Measurements from ENCODE around the gene ZSCAN5B.
"Not testable (repeated sequence)": the region's sequence is repeated elsewhere in the genome, so short reads cannot be mapped to it uniquely, and the experiment has no call there.

ZSCAN5B gene, protein sequence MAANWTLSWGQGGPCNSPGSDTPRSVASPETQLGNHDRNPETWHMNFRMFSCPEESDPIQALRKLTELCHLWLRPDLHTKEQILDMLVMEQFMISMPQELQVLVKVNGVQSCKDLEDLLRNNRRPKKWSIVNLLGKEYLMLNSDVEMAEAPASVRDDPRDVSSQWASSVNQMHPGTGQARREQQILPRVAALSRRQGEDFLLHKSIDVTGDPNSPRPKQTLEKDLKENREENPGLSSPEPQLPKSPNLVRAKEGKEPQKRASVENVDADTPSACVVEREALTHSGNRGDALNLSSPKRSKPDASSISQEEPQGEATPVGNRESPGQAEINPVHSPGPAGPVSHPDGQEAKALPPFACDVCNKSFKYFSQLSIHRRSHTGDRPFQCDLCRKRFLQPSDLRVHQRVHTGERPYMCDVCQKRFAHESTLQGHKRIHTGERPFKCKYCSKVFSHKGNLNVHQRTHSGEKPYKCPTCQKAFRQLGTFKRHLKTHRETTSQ

GRCh38 chr19:56197646-56198045, at the start of gene ZSCAN5B:
Gene ZSCAN5B, minus strand, starts transcription at chr19:56197783. Its CDS starts 4,731 bp downstream, at chr19:56193052.
- not testable (repeated sequence) for DNase-seq

DNA sequence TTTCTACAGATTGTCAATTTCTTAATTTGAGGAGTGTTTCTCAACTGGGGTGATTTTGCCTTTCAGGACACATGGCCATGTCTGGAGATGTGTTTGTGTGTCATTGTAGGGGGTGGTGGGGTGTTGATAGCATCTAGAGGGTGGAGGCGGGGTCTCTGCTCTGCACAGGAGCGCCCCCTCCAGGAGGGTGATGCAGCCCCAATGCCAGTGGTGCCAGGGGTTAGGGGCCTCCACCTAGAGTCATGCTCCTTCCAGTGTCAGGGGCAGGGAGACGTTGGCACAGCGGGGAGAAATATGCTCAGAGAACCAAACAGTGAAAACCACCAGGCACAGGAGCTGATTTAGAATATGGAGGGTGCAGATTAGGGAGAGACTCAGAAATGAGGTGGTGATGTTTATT, 48.2 kb upstream of the ZSCAN5B start:
- not testable (repeated sequence) for DNase-seq

DNA sequence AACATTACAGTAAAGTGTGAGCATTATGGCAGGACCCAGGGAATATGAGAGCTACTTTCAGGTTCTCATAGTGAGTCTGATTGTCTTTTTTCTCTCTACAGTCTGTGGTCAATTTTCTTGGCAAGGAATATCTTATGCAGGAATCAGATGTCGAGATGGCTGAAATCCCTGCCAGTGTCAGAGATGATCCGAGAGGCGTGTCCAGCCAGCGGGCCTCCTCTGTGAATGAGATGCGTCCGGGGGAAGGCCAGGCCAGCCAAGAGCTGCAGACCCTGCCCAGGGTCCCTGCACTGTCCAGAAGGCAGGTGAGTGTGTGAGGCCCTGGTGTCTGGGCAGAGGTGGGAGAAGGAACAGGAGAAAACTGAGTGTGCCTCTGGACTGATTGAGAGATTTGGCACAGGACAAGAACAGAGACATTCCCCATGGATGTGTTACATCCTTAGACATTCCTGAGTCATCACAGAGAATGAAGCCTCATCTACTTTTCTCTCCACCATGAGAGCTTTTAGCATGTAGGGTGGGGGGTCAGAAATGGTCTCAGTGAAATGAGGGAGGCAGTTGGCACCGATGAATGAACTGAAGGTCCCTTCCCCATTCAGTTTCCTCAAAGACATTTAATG, 47.6 kb upstream of the ZSCAN5B start:
- no peak for DNase-seq

GRCh38 chr19:56223481-56223880, 25.9 kb upstream of the ZSCAN5B start:
- no peak for DNase-seq

DNA sequence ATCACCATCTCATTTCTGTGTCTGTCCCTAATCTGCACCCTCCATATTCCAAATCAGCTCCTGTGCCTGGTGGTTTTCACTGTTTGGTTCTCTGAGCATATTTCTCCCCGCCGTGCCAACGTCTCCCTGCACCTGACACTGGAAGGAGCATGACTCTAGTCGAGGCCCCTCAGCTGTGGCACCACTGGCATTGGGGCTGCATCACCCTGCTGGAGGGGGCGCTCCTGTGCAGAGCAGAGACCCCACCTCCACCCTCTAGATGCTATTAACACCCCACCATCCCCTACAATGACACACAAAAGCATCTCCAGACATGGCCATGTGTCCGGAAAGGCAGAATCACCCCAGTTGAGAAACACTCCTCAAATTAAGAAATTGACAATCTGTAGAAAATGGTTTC, 25.3 kb upstream of the ZSCAN5B start:
- no peak for DNase-seq

DNA sequence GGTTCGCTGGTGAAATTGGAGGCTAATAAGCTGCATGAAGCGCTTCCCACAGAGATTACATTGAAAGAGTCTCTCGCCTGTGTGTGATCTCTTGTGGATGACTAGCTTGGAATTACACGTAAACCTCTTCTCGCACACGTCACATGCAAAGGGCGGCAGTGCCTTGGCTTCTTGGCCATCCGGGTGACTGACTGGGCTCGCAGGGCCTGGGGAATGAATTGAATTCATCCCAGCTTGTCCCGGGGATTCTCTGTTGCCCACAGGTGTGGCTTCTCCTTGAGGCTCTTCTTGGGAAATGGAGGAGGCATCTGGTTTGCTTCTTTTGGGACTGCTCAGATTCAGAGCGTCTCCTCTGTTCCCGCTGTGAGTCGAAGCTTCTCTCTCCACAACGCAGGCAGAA, 24.3 kb upstream of the ZSCAN5B start:
- DNase-seq, result no peak

GRCh38 chr19:56221442-56221841, 23.9 kb upstream of the ZSCAN5B start:
- not testable (repeated sequence) for DNase-seq

GRCh38 chr19:56218961-56219360, 21.4 kb upstream of the ZSCAN5B start:
- DNase-seq, result no peak

- DNase-seq, result no peak
These were observed 19.7 kb upstream of the ZSCAN5B start for GRCh38 chr19:56217039-56217949.

DNA sequence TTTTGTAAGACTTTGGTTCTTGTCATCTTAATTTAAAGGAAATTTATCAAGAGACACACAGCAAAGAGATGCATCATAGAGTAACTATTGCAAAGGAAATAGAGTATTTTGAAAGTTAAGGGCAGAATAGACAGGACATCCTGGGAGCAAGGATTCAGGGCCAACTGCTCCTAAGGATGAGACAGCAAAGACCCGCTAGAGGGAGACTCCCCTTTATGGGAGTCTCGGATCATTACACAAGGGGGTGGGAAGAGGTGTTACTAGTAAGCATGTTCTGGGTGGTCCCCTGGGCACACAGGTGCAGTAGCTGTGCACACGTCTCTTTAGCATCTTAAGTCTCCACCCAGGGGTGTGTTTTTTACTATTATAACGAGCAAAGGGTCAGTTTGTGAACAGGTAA, 14.1 kb upstream of the ZSCAN5B start:
- no peak for DNase-seq

DNA sequence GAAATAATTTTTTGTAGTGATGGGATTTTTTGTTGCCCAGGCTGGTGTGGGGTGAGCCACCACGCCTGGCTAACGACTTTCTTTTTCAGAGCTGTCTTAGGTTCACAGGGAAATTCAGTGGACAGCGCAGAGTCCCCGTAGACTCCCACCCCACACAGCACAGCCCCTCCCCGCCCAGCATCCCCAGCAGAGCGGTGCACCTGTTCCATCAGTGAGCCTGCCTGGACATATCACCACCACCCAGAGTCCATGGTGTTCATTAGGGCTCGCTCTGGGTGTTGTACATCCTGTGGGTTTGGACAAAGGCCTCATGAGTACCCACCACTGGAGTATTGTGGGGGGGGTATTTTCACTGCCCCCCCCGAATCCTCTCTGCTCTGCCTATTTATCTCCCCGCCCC, 12.5 kb upstream of the ZSCAN5B start:
- DNase-seq, result not testable (repeated sequence)

DNA sequence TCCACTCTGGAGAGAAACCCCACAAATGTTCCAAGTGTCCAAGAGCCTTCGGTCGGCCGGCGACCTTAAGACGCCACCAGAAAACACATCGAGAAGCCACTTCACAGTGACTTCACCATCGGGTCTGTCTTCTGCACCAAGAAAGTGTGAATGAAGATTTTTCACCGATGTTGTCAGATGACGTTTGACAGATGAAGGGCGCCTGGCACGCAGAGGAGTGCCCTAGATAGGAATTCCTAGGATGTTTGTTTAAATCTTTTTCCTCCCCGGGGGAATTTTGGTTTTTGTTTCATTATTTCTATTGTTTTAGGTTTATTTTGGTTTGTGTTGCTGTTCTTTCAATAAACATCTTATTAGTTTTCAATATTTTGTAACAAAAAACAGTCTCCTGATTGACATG, 11.5 kb upstream of the ZSCAN5B start:
- DNase-seq, result no peak

DNA sequence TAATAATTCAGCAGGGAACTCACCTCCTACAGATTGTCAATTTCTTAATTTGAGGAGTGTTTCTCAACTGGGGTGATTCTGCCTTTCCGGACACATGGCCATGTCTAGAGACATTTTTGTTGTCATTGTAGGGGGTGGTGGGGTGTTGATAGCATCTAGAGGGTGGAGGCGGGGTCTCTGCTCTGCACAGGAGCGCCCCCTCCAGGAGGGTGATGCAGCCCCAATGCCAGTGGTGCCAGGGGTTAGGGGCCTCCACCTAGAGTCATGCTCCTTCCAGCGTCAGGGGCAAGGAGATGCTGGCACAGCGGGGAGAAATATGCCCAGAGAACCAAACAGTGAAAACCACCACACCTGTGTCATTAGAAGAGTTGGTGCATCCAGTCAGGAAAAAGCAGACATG, 10.0 kb upstream of the ZSCAN5B start:
- not testable (repeated sequence) for DNase-seq

DNA sequence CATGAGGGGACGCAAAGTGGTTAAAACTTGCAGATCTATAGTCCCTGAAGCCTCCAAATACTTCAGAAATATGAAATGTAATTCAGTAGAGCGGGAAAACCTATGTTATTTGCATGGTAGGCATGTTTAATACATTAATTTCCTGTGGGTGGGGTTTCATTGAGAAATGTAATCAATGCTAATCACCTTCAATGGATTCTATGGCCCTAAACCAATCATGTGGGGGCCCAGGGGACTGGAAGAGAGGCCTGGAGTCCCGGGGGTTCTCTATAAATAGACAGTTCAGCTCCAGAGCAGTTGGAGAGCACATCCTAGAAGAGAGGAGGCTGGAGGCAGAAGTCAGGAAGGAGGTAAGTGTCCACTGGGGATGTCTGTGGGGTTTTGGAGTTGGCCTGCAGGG, 4.4 kb upstream of the ZSCAN5B start, which contains the start of gene ZSCAN5C:
TSS of gene ZSCAN5C (plus strand) at position 301 of the 400 bp plus-strand sequence. CDS start 3,641 bp downstream, outside the sequence.
- no peak for DNase-seq

DNA sequence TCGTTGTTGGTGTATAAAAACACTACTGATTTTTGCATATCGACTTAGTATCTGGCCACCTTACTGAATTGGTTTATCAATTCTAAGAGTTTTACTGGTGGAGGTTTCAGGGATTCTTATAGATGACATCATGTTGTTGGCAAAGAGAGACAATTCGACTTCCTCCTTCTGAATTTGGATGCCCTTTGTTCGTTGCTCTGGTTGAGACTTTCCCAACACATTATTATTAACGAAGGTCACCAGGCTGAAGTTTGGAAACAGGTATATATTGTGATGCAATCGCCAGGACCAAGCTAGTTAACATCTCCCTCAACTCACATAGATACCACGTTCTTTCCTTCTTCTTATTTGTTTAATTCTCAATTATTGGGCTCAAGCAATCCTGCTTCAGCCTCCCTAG, 2.1 kb upstream of the ZSCAN5B start:
- DNase-seq, result no peak

GRCh38 chr19:56193981-56194640, 3.5 kb downstream of the ZSCAN5B start:
- DNase-seq, result no peak

GRCh38 chr19:56191711-56192110, 5.9 kb downstream of the ZSCAN5B start:
- no peak for DNase-seq

DNA sequence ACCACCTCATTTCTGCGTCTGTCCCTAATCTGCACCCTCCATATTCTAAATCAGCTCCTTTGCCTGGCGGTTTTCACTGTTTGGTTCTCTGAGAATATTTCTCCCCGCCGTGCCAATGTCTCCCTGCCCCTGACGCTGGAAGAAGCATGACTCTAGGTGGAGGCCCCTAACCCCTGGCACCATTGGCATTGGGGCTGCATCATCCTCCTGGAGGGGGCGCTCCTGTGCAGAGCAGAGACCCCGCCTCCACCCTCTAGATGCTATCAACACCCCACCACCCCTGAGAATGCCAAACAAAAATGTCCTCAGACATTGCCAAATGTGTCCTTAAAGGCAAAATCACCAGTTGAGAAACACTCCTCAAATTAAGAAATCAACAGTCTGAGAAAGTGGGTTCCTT, 6.5 kb downstream of the ZSCAN5B start:
- DNase-seq, result no peak

GRCh38 chr19:56189785-56190184, 7.8 kb downstream of the ZSCAN5B start:
- DNase-seq, result no peak

- DNase-seq, result no peak
These were observed 19.9 kb downstream of the ZSCAN5B start for GRCh38 chr19:56177564-56178243.

GRCh38 chr19:56176881-56177280, 20.7 kb downstream of the ZSCAN5B start:
- no peak for DNase-seq

DNA sequence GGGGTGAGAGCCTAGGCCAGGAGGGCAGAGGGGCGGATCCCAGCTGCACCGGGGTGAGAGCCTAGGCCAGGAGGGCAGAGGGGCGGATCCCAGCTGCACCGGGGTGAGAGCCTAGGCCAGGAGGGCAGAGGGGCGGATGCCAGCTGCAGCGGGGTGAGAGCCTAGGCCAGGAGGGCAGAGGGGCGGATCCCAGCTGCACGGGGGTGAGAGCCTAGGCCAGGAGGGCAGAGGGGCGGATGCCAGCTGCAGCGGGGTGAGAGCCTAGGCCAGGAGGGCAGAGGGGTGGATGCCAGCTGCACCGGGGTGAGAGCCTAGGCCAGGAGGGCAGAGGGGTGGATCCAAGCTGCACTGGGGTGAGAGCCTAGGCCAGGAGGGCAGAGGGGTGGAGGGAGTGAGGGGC, 21.3 kb downstream of the ZSCAN5B start:
- DNase-seq, result not testable (repeated sequence)
